Stimulated activated CD4-positive, alpha-beta T cell treated with anti-CD3 and anti-CD28 coated beads, TNF-alpha, amount 100 ng/mL, for 24 hours (primary cell): Measurements from ENCODE around the gene CDH4.
"Not testable (repeated sequence)": the region's sequence is repeated elsewhere in the genome, so short reads cannot be mapped to it uniquely, and the experiment has no call there.

ENCODE experiments used
- DNase-seq, 3 experiments: peaks; one replicate each; pipeline ENCODE4 v3.0.0-alpha.2; 2020; ENCODE audit warnings: low read depth in 3 of 3

Gene CDH4

GRCh38 chr20:61417221-61417941 lies 165.3 kb downstream of the CDH4 start:
- DNase-seq, result no peak

- no peak for DNase-seq
Measured at GRCh38 chr20:61419010-61419409, 166.9 kb downstream of the CDH4 start.

- DNase-seq, result no peak
Measured at GRCh38 chr20:61419501-61419900, 167.4 kb downstream of the CDH4 start.

- DNase-seq, result no peak
Measured at GRCh38 chr20:61420056-61420455, 168.0 kb downstream of the CDH4 start.

- no peak for DNase-seq
Measured at GRCh38 chr20:61420781-61421180, 168.7 kb downstream of the CDH4 start.

- no peak for DNase-seq
Measured at GRCh38 chr20:61422636-61423425, 170.8 kb downstream of the CDH4 start.

GRCh38 chr20:61424011-61424627 lies 172.1 kb downstream of the CDH4 start:
- DNase-seq, result no peak

GRCh38 chr20:61424628-61425420 lies 172.8 kb downstream of the CDH4 start:
- no peak for DNase-seq

- DNase-seq, result not testable (repeated sequence)
Measured at GRCh38 chr20:61425541-61425991, 173.5 kb downstream of the CDH4 start.

GRCh38 chr20:61426352-61426751 lies 174.3 kb downstream of the CDH4 start:
- no peak for DNase-seq

GRCh38 chr20:61429458-61430227 lies 177.6 kb downstream of the CDH4 start:
- DNase-seq, result no peak

- no peak for DNase-seq
Measured at GRCh38 chr20:61430228-61430624, 178.2 kb downstream of the CDH4 start.

- DNase-seq, result no peak
Measured at GRCh38 chr20:61433176-61433575, 181.1 kb downstream of the CDH4 start.

GRCh38 chr20:61433816-61434215 lies 181.8 kb downstream of the CDH4 start:
- no peak for DNase-seq

- no peak for DNase-seq
Measured at GRCh38 chr20:61434341-61434781, 182.3 kb downstream of the CDH4 start.

- DNase-seq, result no peak
Measured at GRCh38 chr20:61435184-61435822, 183.2 kb downstream of the CDH4 start.

GRCh38 chr20:61435823-61436220 lies 183.8 kb downstream of the CDH4 start:
- no peak for DNase-seq

- DNase-seq, result no peak
Measured at GRCh38 chr20:61436283-61436666, 184.2 kb downstream of the CDH4 start.

GRCh38 chr20:61436667-61437279 lies 184.7 kb downstream of the CDH4 start:
- no peak for DNase-seq
